22Rv1 (cell line): ENCODE results near the gene SFT2D1.

ENCODE experiments used
- H3K27ac ChIP-seq: fragments of 450-650 bp; 2 replicates; pipeline ENCODE4 v1.5.1; 2017
- ZFX ChIP-seq: fragments of 450-650 bp; IDR thresholded peaks from 2 replicates; pipeline ENCODE4 v1.6.1; 2017; ENCODE audit warnings: antibody characterized with exemption, borderline replicate concordance
- TF ChIP-seq, protein P1 (sequence below): fragments of 450-650 bp; IDR thresholded peaks from 2 replicates; pipeline ENCODE4 v1.5.1; 2017; ENCODE audit warnings: mild to moderate bottlenecking

SFT2D1 gene

DNA sequence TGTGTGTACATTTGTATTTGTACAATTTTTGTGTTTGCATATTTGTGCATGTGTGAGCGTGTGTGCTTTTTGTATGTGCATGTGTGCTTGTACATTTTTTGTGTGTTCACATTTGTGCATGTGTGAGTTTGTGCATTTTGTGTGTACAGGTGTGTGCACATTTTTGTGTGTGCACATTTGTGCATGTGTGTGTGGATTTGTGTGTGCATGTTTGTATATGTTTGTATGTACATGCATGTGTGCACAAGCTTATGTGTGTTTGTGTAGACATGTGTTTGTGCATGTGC, 63.0 kb downstream of the SFT2D1 start:
- no peak for TF ChIP-seq ZFX
- TF ChIP-seq, protein P1, sequence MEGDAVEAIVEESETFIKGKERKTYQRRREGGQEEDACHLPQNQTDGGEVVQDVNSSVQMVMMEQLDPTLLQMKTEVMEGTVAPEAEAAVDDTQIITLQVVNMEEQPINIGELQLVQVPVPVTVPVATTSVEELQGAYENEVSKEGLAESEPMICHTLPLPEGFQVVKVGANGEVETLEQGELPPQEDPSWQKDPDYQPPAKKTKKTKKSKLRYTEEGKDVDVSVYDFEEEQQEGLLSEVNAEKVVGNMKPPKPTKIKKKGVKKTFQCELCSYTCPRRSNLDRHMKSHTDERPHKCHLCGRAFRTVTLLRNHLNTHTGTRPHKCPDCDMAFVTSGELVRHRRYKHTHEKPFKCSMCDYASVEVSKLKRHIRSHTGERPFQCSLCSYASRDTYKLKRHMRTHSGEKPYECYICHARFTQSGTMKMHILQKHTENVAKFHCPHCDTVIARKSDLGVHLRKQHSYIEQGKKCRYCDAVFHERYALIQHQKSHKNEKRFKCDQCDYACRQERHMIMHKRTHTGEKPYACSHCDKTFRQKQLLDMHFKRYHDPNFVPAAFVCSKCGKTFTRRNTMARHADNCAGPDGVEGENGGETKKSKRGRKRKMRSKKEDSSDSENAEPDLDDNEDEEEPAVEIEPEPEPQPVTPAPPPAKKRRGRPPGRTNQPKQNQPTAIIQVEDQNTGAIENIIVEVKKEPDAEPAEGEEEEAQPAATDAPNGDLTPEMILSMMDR, result no peak
- no peak overlapping the region for H3K27ac ChIP-seq

DNA sequence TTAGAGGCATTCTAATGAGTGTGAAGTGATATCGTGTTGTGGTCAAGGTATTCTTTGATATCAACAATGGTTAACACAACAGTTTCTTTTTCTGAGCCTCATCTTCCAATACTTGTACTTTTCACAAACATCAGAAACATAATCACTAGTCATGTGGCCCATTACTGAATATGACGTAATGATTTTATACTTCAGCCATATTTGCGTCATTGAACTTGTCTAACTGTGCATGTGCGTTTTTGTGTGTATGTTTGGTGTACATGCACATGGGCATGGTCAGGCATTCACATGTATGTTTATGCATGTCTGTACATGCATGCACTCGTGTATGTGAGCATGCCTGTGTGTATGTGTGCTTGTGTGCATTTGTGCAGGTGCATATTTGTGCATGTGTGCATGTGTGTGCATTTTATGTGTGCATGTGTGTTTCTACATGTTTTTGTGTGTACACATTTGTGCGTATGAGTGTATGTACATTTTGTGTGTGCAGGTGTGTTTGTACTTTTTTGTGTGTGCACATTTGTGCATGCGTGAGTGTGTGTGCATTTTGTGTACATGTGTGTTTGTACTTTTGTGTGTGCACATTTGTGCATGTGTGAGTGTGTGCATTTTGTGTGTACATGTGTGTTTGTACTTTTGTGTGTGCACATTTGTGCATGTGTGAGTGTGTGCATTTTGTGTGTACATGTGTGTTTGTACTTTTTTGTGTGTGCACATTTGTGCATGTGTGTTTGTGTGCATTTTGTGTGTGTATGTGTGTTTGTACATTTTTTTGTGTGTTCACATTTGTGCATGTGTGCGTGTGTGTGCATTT, 63.6 kb downstream of the SFT2D1 start:
- no peak overlapping the region for H3K27ac ChIP-seq
- TF ChIP-seq, protein P1, result no peak
- no peak for TF ChIP-seq ZFX

DNA sequence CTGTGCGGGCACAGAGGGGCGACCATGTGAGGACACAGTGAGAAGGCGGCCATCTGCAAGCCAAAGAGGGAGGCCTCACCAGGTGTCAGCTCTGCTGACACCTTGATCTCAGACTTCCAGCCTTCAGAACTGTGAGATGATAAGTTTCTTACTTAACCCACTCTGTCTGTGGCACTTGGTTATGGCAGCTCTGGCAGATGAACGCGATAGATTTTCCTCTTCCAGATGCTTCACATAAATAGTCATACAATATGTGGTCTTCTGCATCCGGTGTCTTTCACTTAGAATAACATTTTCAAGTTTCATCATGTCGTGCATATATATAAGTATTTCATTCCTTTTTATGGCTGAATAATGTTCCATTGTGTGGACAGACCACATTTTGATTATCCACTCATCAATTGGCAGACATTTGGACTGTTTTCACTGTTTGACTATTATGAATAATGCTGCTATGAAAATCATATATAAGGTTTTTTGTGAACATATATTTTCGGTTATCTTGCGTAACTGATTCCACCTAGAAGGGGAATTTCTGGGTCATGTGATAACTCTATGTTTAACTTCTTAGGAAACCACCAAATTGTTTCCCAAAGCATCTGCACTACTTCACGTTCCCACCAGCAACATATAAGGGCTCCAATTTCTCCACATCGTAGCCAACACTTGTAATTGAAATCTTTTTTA, 64.3 kb downstream of the SFT2D1 start:
- TF ChIP-seq, protein P1, result no peak
- TF ChIP-seq ZFX, result no peak

DNA sequence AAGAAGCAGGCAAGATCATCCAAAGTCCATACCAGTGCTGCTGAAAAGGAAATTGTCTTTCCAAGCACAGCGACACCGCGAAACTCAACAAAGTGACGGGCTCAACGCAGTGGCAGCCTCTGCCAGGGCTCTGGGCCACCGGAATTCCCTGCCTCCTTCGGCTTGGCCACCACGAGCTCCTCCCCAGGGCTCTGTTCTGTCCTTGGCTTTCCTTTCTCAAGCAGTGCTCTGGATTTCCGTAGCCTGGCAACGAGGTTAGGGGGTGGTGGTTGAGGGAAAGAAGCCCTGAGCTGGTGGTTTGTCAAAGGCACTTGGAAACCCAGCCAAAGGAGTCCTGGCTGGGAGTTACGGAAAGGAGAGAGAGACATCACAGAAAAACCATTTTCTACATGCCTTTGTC, 65.3 kb downstream of the SFT2D1 start:
- TF ChIP-seq, protein P1, result no peak
- TF ChIP-seq ZFX, result no peak
- no peak overlapping the region for H3K27ac ChIP-seq

More for the DNA sequence above, 64.3 kb downstream of the SFT2D1 start:
- H3K27ac ChIP-seq, result no peak overlapping the region

DNA sequence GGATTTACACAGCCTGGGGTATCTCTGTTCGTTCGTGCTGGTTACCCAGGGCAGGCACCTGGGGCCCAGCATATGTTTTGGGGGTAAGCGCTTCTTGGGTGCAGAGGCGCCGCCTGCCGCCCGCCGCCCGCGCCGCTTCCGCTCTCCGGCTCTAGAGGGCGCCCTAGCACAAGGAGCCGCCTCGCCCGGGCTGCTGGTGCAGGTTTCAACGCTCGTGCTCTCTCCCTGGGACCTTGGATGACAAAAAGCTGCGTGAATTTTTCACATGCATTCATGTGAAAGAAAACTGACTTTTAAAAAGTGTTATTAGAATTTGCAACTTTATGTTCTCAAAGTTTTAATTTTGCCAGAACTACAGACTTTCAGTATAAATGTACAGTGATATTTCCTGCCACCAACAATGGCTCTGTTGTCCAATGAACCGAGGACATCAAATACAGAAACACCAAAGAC, 66.6 kb downstream of the SFT2D1 start:
- TF ChIP-seq ZFX, result no peak
- TF ChIP-seq, protein P1, result peak; percentile 85
- no peak overlapping the region for H3K27ac ChIP-seq

DNA sequence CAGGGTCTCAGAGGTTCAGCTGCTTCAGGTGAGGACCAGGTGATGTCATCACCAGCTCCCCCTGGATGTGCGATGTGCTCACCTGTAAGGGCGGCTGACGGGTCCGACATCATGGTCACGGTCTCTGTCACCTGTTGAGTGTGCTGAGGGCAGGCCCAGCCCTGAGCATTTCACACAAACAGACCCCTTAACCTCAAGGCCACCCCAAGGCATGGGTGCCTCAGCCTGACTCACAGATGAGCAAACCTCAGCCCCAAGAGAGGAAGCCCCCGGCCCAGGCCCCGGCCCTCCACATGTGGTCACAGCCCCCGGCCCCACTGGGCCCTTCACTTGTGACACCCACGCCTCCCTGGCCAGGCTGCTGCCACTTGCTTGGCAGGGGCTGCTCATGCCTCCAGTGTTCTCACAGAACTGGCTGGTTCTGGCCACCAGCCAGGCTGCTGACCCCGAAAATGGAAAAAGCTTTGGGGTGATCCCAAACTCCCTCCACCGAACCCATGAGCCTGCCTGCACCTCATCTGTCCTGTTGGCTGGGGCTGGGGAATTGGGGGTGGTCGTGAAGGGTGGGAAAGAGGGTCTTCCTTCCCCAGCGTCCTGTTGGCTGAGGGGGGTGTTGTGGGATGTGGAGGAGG, 67.5 kb downstream of the SFT2D1 start:
- H3K27ac ChIP-seq, result no peak overlapping the region
- TF ChIP-seq, protein P1, result no peak
- TF ChIP-seq ZFX, result no peak

DNA sequence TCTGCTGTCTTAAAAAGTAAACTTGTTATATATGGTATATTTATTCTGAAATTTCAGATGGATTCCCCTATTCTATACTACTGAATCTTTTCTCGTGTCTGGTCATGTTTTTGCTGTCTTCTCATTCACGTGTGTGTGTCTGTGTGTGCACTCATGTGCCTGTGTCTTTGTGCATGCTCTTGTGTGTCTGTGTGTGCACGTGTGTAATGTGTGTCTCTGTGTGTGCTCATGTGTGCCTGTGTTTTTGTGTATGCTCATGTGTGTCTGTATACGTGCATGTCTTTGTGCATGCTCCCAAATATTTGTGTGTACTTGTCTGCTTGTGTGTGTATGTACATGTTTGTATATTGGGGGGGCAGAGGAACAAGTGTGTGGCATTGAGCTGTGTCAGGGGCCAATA, 68.2 kb downstream of the SFT2D1 start:
- no peak for TF ChIP-seq ZFX
- TF ChIP-seq, protein P1, result no peak
- no peak overlapping the region for H3K27ac ChIP-seq
